ENCODE measurements around the gene POU3F3. TPM values are rescaled to one million over a fixed set of nuclear protein-coding genes. Genes with fewer than 3 reads are reported as not detected.

The POU3F3 gene
- total and polyA plus RNA-seq, 2 of the 8 experiments (the other 6 are each of a cell fraction or from before 2014, with no cell fraction given), result 0.09 TPM; not detected in 1

DNA sequence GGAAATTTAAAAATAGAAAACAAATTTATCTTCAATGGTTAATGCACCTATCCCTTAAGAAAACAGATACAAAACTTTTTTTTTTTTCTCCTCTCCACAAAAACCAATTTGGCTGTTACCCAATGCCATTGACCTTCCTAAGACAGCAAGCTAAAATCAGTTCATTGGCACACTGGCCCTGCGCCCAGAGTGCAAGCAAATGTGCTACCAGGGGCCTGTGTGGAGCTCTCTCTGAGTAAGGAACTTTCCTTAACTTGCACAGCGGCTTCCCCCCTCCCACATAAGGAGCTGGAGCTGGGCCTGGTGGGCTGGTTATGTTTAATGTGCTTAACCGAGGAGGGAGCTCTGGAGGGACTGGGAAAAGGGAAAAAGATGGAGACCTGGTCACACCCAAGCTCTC, 17.6 kb upstream of the POU3F3 start:
- H2BK120ac ChIP-seq (replicated peaks; ENCODE audit: low read depth, low read length), result no peak overlapping the region
- H2BK5ac ChIP-seq (ENCODE audit: low read depth, low read length), result no peak overlapping the region
- H4K8ac ChIP-seq (ENCODE audit: extremely low read depth, insufficient read depth, low read length), result no peak overlapping the region
- no peak overlapping the region for H3K18ac ChIP-seq (ENCODE audit: extremely low read depth, low read length)
- POLR2A ChIA-PET (ENCODE audit: partially characterized antibody), result no interaction called here
- no peaks in the 10 kb centered on the region for H3K79me1 ChIP-seq (ENCODE audit: low read depth, low read length)
- DNase-seq (ENCODE audit: low read depth in 1 of 2, low spot score in 2 of 2), result no peak
- H3K56ac ChIP-seq (replicated peaks; ENCODE audit: insufficient read length, low read depth, low read length), result no peak overlapping the region
- no peak overlapping the region for H4K5ac ChIP-seq (ENCODE audit: insufficient read length, low read depth, low read length)
- no peaks in the 10 kb centered on the region for H3K23me2 ChIP-seq (ENCODE audit: low read depth, low read length)
- H3K14ac ChIP-seq (ENCODE audit: insufficient read length), result no peak overlapping the region
- H3K36me3 ChIP-seq (ENCODE audit: control insufficient read depth in 2 of 4, insufficient read depth in 4 of 4, low read length in 3 of 4), result no peaks in the 10 kb centered on the region
- H4K20me1 ChIP-seq (replicated peaks in 1 of 2; ENCODE audit: control insufficient read depth in 1 of 2, insufficient read depth in 2 of 2, low read length in 2 of 2), result no peaks in the 10 kb centered on the region
- no peak overlapping the region for H2BK12ac ChIP-seq (ENCODE audit: low read depth, low read length)
- H3K4me2 ChIP-seq (ENCODE audit: insufficient read depth in 1 of 2, low read depth in 2 of 2, low read length in 2 of 2), result no peak overlapping the region
- H3K4ac ChIP-seq (replicated peaks; ENCODE audit: insufficient read length, low read depth, low read length), result no peak overlapping the region
- TF ChIP-seq POLR2AphosphoS5 (IDR thresholded peaks at IDR 0.05; ENCODE audit: low read depth, low read length) (no peak), SP1 (IDR thresholded peaks at IDR 0.05; ENCODE audit: low read depth, low read length) (no peak), ASH2L (IDR thresholded peaks at IDR 0.05; ENCODE audit: low read length) (no peak), EZH2 (IDR thresholded peaks at IDR 0.05; ENCODE audit: low read depth, low read length, severe bottlenecking) (no peak), CBX8 (IDR thresholded peaks at IDR 0.05; ENCODE audit: borderline replicate concordance, low read depth, low read length) (no peak), CREB1 (IDR thresholded peaks at IDR 0.05) (no peak), SUZ12 (IDR thresholded peaks at IDR 0.05; ENCODE audit: low read length) (no peak), GABPA (IDR thresholded peaks at IDR 0.05; ENCODE audit: borderline replicate concordance, insufficient read depth, low read length) (no peak), NANOG (IDR thresholded peaks at IDR 0.05; ENCODE audit: insufficient read depth, low read depth, low read length, poor library complexity, severe bottlenecking) (no peak), JUN (IDR thresholded peaks at IDR 0.05; ENCODE audit: low read depth, low read length) (no peak)
- TF ChIP-seq, protein P1, sequence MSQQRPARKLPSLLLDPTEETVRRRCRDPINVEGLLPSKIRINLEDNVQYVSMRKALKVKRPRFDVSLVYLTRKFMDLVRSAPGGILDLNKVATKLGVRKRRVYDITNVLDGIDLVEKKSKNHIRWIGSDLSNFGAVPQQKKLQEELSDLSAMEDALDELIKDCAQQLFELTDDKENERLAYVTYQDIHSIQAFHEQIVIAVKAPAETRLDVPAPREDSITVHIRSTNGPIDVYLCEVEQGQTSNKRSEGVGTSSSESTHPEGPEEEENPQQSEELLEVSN (IDR thresholded peaks at IDR 0.05), result no peak
- H2AK5ac ChIP-seq (ENCODE audit: low read depth, low read length), result no peak overlapping the region
- no peak overlapping the region for H3K27ac ChIP-seq (ENCODE audit: low read depth, low read length)
- no peak overlapping the region for H4K91ac ChIP-seq (replicated peaks; ENCODE audit: insufficient read length, low read length)
- H3K23ac ChIP-seq (ENCODE audit: insufficient read length), result no peak overlapping the region
- no peaks in the 10 kb centered on the region for H3K9me3 ChIP-seq (ENCODE audit: insufficient read depth in 2 of 2, low read depth in 1 of 2, low read length in 1 of 2)
- H2AFZ ChIP-seq (ENCODE audit: low read length), result no peak overlapping the region
- no peak overlapping the region for H3K4me3 ChIP-seq (ENCODE audit: extremely low read depth in 1 of 4, insufficient read depth in 2 of 4, low read depth in 3 of 4, low read length in 4 of 4)
- no peak for FAIRE-seq
- WGBS, 2 experiments (ENCODE audit: extremely low coverage in 1 of 2, insufficient coverage in 1 of 2, insufficient read length in 1 of 2, insufficient replicate concordance in 2 of 2, low coverage in 1 of 2, low lambda C conversion rate in 2 of 2, missing lambda C conversion rate in 1 of 2), result 96% methylated on average over 3 of the region's 3 CpGs; no CpG with 5 or more reads in 1 of the 2 experiments
- no peak overlapping the region for H2BK15ac ChIP-seq (ENCODE audit: low read length)
- peaks cover 0 to 6% (median 3%) of the 10 kb centered on the region in 4 experiments; a peak in 3 of 7 replicates for H3K27me3 ChIP-seq (replicated peaks in 1 of 4; ENCODE audit: control insufficient read depth in 3 of 4, extremely low read depth in 1 of 4, insufficient read depth in 3 of 4, low read length in 3 of 4)
- no peaks in the 10 kb centered on the region for H3K79me2 ChIP-seq (ENCODE audit: control insufficient read depth in 1 of 2, insufficient read depth in 2 of 2, low read length in 2 of 2)
- CTCF ChIA-PET (ENCODE audit: partially characterized antibody), result interaction anchor here (0.9 to 2.7 kb wide), 6 partner anchors 8 to 130 kb away, joined by 3 to 13 read pairs (median 4); no protein-coding TSS in a partner anchor
- H3K4me1 ChIP-seq (replicated peaks in 1 of 4; ENCODE audit: control insufficient read depth in 3 of 4, insufficient read depth in 4 of 4, low read length in 3 of 4), result no peaks in the 10 kb centered on the region
- H3K9ac ChIP-seq (replicated peaks in 1 of 4; ENCODE audit: extremely low read depth in 1 of 4, low read depth in 3 of 4, low read length in 3 of 4), result no peak overlapping the region
- no peak overlapping the region for H2BK20ac ChIP-seq (ENCODE audit: low read length)
